ENCODE data around the gene ZP4.

GRCh38 chr1:237877631-237878030 lies 13.1 kb downstream of the ZP4 start:
- TF ChIP-seq CTCF (IDR thresholded peaks at IDR 0.05) (no peak), POLR2A (IDR thresholded peaks at IDR 0.05) (no peak)
